K562 (cell line): ENCODE data around the gene SGSM2. TPM values are rescaled to one million over a fixed set of nuclear protein-coding genes. Genes with fewer than 3 reads are reported as not detected.
A peak's percentile ranks its signal among the peaks of the same experiment; 100 is the strongest.

Experiments used
- ATAC-seq: fragments of 200-7000 bp; cut with Tn5 transposase; 3 replicates; pipeline ENCODE4 v1.9.1; 2020; ENCODE audit warnings: moderate library complexity
- BruUV-seq: library from RNA; stranded (reverse); fragments of 400-500 nt; replicated peaks from 2 replicates; lab custom pipeline; 2021; lab: Mats Ljungman, UMichigan
- CTCF ChIA-PET: fragments of 300-600 bp; formaldehyde crosslinking; extraction: SDS; loops from one replicate; lab custom pipeline; 2021; ENCODE audit warnings: low intra/inter-chr PET ratio; lab: Yijun Ruan, JAX
- POLR2A ChIA-PET: fragments of 300-600, 350-650 bp; sonication (Branson Sonifier 250); formaldehyde crosslinking; extraction: SDS; loops from one replicate; lab custom pipeline; 2021; ENCODE audit warnings: antibody characterized with exemption, inconsistent platforms; lab: Yijun Ruan, JAX
- DNase-seq, 4 experiments: peaks; one replicate each; pipeline versions ENCODE4 v3.0.0 to v3.0.0-alpha.2; 2011 to 2018; ENCODE audit warnings: low spot score in 3 of 4, mixed read lengths in 3 of 4; ENCODE audit errors: extremely low read depth in 1 of 4
- FAIRE-seq: peaks from 2 replicates; lab custom pipeline; 2011; peaks lifted over from hg19 to GRCh38; lab: Jason Lieb, UNC
- H2AFZ ChIP-seq: 2 replicates; pipeline ENCODE4 v1.6.0; 2011; ENCODE audit warnings: low read depth, low read length, control low read depth, inconsistent platforms
- H3K27ac ChIP-seq: fragments of 200-600 bp; 3 replicates; pipeline ENCODE4 v1.8.0; 2011; ENCODE audit warnings: low read depth, mild to moderate bottlenecking, control low read depth, inconsistent platforms, low read length, moderate library complexity, mixed read lengths; ENCODE audit errors: extremely low read depth
- H3K27me3 ChIP-seq, 2 experiments: fragments of 300-600 bp in 1 of 2; 2 replicates in 1 of 2; 3 replicates in 1 of 2; pipeline versions ENCODE4 v1.6.0 to v1.8.0; 2011; ENCODE audit warnings: inconsistent platforms in 2 of 2, low read length in 2 of 2, mild to moderate bottlenecking in 1 of 2, mixed read lengths in 1 of 2, moderate library complexity in 1 of 2; ENCODE audit not compliant: control insufficient read depth in 2 of 2, insufficient read depth in 2 of 2
- H3K36me3 ChIP-seq: fragments of 300-600 bp; 3 replicates; pipeline ENCODE4 v1.8.0; 2011; ENCODE audit warnings: mild to moderate bottlenecking, low read length, inconsistent platforms; ENCODE audit not compliant: control insufficient read depth, insufficient read depth
- H3K4me1 ChIP-seq, 2 experiments: fragments of 200-600 bp in 1 of 2; replicated peaks in 1 of 2; 2 replicates in 1 of 2; 3 replicates in 1 of 2; pipeline versions ENCODE4 v1.5.1 to v1.8.0; 2011; ENCODE audit warnings: inconsistent platforms in 2 of 2, low read length in 2 of 2, mild to moderate bottlenecking in 1 of 2, mixed read lengths in 1 of 2, moderate library complexity in 1 of 2; ENCODE audit not compliant: control insufficient read depth in 2 of 2, insufficient read depth in 2 of 2
- H3K4me2 ChIP-seq: 2 replicates; pipeline ENCODE4 v1.6.1; 2011; ENCODE audit warnings: low read length, control low read depth, inconsistent platforms, mixed read lengths; ENCODE audit not compliant: insufficient read depth
- H3K4me3 ChIP-seq: fragments of 200-600 bp; sonication (generic), shearing (Covaris generic); 2 replicates; pipeline ENCODE4 v1.5.1; 2016; ENCODE audit warnings: control low read depth, inconsistent platforms
- H3K79me2 ChIP-seq: fragments of 200-600 bp; 3 replicates; pipeline ENCODE4 v1.8.0; 2011; ENCODE audit warnings: low read length, inconsistent platforms; ENCODE audit not compliant: control insufficient read depth, insufficient read depth
- H3K9ac ChIP-seq, 2 experiments: 2 replicates each; pipeline versions ENCODE4 v1.6.0 to v1.6.1; 2011; ENCODE audit warnings: low read depth in 2 of 2, low read length in 2 of 2, control low read depth in 1 of 2, inconsistent platforms in 1 of 2, mild to moderate bottlenecking in 1 of 2, mixed read lengths in 1 of 2; ENCODE audit not compliant: insufficient read depth in 1 of 2
- H3K9me1 ChIP-seq: one replicate; pipeline ENCODE4 v1.6.0; 2011; ENCODE audit warnings: inconsistent platforms, mild to moderate bottlenecking, low read length, moderate library complexity; ENCODE audit not compliant: control insufficient read depth, insufficient read depth
- H3K9me3 ChIP-seq: replicated peaks from 2 replicates; pipeline ENCODE4 v1.5.1; 2011; ENCODE audit warnings: low read depth, low read length, inconsistent platforms; ENCODE audit not compliant: control insufficient read depth, insufficient read depth
- H4K20me1 ChIP-seq: replicated peaks from 2 replicates; pipeline ENCODE4 v1.6.1; 2011; ENCODE audit warnings: low read length, inconsistent platforms, mixed read lengths; ENCODE audit not compliant: control insufficient read depth, insufficient read depth
- RFX5 ChIP-seq: IDR thresholded peaks from 2 replicates; pipeline ENCODE4 v1.6.1; 2011; ENCODE audit warnings: low read depth, mild to moderate bottlenecking, improper control_type of control experiment, low read length
- TBP ChIP-seq: optimal IDR thresholded peaks from 2 replicates; pipeline ENCODE3; 2011; ENCODE audit warnings: low read depth, low read length, improper control_type of control experiment
- WGBS: fragments of 100-300 bp; shearing (Covaris generic); methylation state at CpG from one replicate; pipeline ENCODE4 v1.1.6; 2016; ENCODE audit warnings: low coverage, mixed read lengths; ENCODE audit not compliant: insufficient coverage; ENCODE audit errors: missing lambda C conversion rate; 5-methylcytosine and 5-hydroxymethylcytosine counted together
- in situ Hi-C: fragments of 300-500 bp; cut with MboI; formaldehyde crosslinking; loops from 4 replicates; pipeline ENCODE4 v1.15.0; 2018; ENCODE audit warnings: inconsistent platforms, mixed read lengths
- intact Hi-C: fragments of 100-400 bp; cut with micrococcal nuclease; formaldehyde crosslinking; loops from 2 replicates; pipeline ENCODE4 v1.14.2; 2022
- polyA plus RNA-seq, 8 experiments: library from polyadenylated mRNA; depleted of rRNA in 4 of 8; stranded (reverse) in 5 of 8; unstranded in 3 of 8; fragments of >200 nt; fragmentation: Nextera tagmentation in 2 of 8; fragmentation: Illumina TruSeq in 1 of 8; extraction: Ambion mirVana in 2 of 8; extraction: Trizol in 1 of 8; gene quantifications; 2 replicates each; pipeline versions ENCODE4 v1.2.1 to v1.2.3, GENCODE V29; 2011 to 2014; ENCODE audit warnings: inconsistent platforms in 1 of 8, missing spikeins in 1 of 8
- total RNA-seq, 7 experiments: library from RNA; depleted of rRNA in 6 of 7; stranded (reverse); fragments of >200 nt in 6 of 7; fragmentation: Illumina TruSeq in 2 of 7; extraction: Trizol in 2 of 7; gene quantifications; 2 replicates each; pipeline versions ENCODE4 v1.2.1 to v1.2.3, GENCODE V29; 2011 to 2021; ENCODE audit warnings: low replicate concordance in 1 of 7
- TF ChIP-seq, protein P1 (sequence below): sonication (generic); formaldehyde crosslinking; IDR thresholded peaks from 2 replicates; pipeline ENCODE4 v1.8.0; 2022; ENCODE audit warnings: missing genetic modification reagents, mild to moderate bottlenecking, borderline replicate concordance

SGSM2 gene
- total and polyA plus RNA-seq, 9 of the 15 experiments (the other 6 are each of a cell fraction or from before 2014, with no cell fraction given): 0.20 to 26.3 (median 14.8) TPM

DNA sequence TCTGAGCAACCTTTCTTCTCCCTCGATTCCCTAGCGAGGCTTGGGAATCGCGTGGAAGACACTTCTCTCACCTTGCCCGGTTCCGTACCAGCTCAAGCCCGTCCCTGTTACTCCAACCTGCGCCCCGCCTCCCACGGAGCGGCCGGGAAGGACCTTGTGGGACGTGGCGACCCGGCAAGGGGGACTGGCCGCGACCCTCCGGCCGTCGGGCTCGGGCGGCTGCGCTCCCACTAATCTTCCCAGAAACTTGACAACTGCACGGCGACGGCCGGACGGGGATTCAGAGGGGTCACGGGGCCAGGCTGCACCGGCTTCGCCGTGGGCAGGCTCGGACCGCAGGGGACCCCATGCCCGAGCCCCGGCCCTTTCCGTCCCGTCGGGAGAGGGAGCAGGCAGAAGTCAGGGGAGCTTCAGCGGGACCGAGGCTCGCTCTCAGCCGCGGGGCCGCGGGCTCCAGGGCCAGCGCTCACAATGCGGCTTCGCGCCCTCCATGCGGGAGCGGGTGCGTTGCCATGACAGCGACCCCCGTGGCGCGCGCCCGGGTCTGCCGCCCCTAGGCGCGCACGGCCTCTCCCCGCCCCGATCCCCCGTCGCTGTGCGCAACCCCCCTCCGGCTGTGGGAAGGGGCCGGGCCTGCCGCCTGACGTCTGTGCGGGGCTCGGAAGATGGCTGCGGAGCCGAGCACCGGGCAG, at the start of gene SGSM2 (continued):
- TF ChIP-seq TBP: peak; percentile 11
- TF ChIP-seq, all 486 proteins: peak for 20

DNA sequence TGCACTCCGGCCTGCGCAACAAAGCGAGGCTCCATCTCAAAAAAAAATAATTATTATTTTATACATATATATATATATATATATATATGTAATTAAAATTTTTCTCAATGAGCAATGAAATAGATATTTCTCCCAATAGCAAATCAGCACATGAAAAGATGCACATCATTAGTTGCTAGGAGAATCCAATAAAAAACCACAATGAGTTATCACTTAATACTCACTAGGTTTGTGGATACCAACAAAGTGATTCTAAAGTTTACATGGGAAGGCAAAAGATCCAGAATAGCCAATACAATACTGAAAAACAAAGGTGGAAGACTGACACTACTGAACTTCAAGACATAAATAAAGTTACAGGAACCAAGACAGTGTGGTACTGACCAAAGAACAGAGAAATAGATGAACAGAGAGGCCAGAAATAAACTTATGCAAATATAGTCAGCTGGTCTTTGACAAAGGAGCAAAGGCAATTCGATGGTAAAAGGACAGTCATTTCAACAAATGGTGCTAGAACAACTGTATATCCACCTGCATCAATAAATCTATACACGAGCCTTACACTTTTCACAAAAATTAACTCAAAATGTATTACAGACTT, 47.3 kb upstream of the SGSM2 start:
- DNase-seq (no peak), FAIRE-seq (no peak), ATAC-seq (no peak)
- no peaks in the 10 kb centered on the region for H3K27me3 ChIP-seq
- in situ Hi-C loops: no loop called here
- no peaks in the 10 kb centered on the region; a peak in 1 of 5 replicates for H3K4me1 ChIP-seq
- TF ChIP-seq, protein P1, sequence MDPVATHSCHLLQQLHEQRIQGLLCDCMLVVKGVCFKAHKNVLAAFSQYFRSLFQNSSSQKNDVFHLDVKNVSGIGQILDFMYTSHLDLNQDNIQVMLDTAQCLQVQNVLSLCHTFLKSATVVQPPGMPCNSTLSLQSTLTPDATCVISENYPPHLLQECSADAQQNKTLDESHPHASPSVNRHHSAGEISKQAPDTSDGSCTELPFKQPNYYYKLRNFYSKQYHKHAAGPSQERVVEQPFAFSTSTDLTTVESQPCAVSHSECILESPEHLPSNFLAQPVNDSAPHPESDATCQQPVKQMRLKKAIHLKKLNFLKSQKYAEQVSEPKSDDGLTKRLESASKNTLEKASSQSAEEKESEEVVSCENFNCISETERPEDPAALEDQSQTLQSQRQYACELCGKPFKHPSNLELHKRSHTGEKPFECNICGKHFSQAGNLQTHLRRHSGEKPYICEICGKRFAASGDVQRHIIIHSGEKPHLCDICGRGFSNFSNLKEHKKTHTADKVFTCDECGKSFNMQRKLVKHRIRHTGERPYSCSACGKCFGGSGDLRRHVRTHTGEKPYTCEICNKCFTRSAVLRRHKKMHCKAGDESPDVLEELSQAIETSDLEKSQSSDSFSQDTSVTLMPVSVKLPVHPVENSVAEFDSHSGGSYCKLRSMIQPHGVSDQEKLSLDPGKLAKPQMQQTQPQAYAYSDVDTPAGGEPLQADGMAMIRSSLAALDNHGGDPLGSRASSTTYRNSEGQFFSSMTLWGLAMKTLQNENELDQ (CRISPR knock-in tag): no peak
- peak; percentile 87 for TF ChIP-seq RFX5
- H3K36me3 ChIP-seq: peaks cover 56% of the 10 kb centered on the region; the same call in 2 of the 3 replicates
- no TSS peak for BruUV-seq
- no peak overlapping the region for H2AFZ ChIP-seq
- intact Hi-C loops: no loop called here
- CTCF ChIA-PET: no interaction called here
- H3K9me1 ChIP-seq: no peaks in the 10 kb centered on the region
- no peak overlapping the region for H3K4me2 ChIP-seq
- POLR2A ChIA-PET: interaction anchor here (0.7 kb wide), 1 partner anchor 298 kb away, joined by 3 read pairs; no protein-coding TSS in a partner anchor
- H4K20me1 ChIP-seq: no peaks in the 10 kb centered on the region
- H3K79me2 ChIP-seq: no peaks in the 10 kb centered on the region
- H3K9ac ChIP-seq: no peak overlapping the region
- WGBS: 66% methylated on average over 2 of the region's 5 CpGs
- H3K27ac ChIP-seq: no peak overlapping the region
- H3K4me3 ChIP-seq: no peak overlapping the region
- no peaks in the 10 kb centered on the region for H3K9me3 ChIP-seq
